ENCODE results near the gene MYH2. TPM values are rescaled to one million over a fixed set of nuclear protein-coding genes. Genes with fewer than 3 reads are reported as not detected.

Gene MYH2
- polyA plus RNA-seq, 3 donors: not detected

DNA sequence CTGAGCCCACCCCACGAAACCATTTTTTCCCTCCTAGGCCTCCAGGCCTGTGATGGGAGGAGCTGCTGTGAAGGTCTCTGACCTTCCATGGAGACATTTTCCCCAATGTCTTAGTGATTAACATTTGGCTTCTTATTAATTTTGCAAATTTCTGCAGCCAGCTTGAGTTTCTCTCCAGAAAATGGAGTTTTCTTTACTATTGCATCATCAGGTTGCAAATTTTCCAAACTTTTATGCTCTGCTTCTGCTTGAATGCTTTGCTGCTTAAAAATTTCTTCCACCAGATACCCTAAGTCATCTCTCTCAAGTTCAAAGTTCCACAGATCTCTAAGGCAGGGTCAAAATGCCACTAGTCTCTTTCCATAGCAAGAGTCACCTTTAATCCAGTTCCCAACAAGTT lies 67.2 kb downstream of the MYH2 start:
- Mint-ChIP-seq H3K4me3 (no peak overlapping the region), H3K9me3 (peaks cover 14 to 38% (median 34%) of the 10 kb centered on the region in 7 donors), H3K27ac (no peak overlapping the region), H3K4me1 (no peaks in the 10 kb centered on the region), H3K27me3 (ENCODE audit: low read depth in 3 of 3) (peaks cover 0 to 2% (median 0%) of the 10 kb centered on the region in 3 donors), H3K36me3 (no peaks in the 10 kb centered on the region)
- Histone ChIP-seq H3K36me3 (replicated peaks in 1 of 2; ENCODE audit: control insufficient read depth in 1 of 2, insufficient read depth in 2 of 2, low read length in 2 of 2) (no peaks in the 10 kb centered on the region), H3K9me3 (replicated peaks in 1 of 2; ENCODE audit: control insufficient read depth in 1 of 2, insufficient read depth in 1 of 2, low read length in 2 of 2) (peaks cover 18 to 21% of the 10 kb centered on the region in 2 donors), H2AFZ (ENCODE audit: insufficient read depth, low read depth, low read length, poor library complexity, severe bottlenecking) (no peak overlapping the region), H3K9ac (ENCODE audit: insufficient read depth, low read length, poor library complexity, severe bottlenecking) (no peak overlapping the region), H3K4me3 (replicated peaks in 1 of 3; ENCODE audit: low read depth in 2 of 3, low read length in 3 of 3) (no peak overlapping the region), H3K4me2 (replicated peaks; ENCODE audit: extremely low read depth, low read length, poor library complexity, severe bottlenecking) (no peak overlapping the region), H3K79me2 (ENCODE audit: insufficient read depth, low read length) (no peaks in the 10 kb centered on the region), H4K20me1 (ENCODE audit: insufficient read depth, low read length) (no peaks in the 10 kb centered on the region), H3K4me1 (ENCODE audit: control insufficient read depth in 1 of 2, insufficient read depth in 2 of 2, low read length in 2 of 2) (no peaks in the 10 kb centered on the region), H3K27me3 (ENCODE audit: control insufficient read depth in 2 of 2, insufficient read depth in 2 of 2, low read length in 2 of 2) (no peaks in the 10 kb centered on the region), H3K27ac (ENCODE audit: low read depth in 1 of 2, low read length in 2 of 2) (no peak overlapping the region)
- TF ChIP-seq, protein P1, sequence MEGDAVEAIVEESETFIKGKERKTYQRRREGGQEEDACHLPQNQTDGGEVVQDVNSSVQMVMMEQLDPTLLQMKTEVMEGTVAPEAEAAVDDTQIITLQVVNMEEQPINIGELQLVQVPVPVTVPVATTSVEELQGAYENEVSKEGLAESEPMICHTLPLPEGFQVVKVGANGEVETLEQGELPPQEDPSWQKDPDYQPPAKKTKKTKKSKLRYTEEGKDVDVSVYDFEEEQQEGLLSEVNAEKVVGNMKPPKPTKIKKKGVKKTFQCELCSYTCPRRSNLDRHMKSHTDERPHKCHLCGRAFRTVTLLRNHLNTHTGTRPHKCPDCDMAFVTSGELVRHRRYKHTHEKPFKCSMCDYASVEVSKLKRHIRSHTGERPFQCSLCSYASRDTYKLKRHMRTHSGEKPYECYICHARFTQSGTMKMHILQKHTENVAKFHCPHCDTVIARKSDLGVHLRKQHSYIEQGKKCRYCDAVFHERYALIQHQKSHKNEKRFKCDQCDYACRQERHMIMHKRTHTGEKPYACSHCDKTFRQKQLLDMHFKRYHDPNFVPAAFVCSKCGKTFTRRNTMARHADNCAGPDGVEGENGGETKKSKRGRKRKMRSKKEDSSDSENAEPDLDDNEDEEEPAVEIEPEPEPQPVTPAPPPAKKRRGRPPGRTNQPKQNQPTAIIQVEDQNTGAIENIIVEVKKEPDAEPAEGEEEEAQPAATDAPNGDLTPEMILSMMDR (IDR thresholded peaks at IDR 0.05): no peak
- WGBS (ENCODE audit: insufficient coverage): no CpG with 5 or more reads among the region's 1 CpG
- DNase-seq: no peak
- intact Hi-C loops (cut with micrococcal nuclease): no loop called here

GRCh38 chr17:10477701-10478100 lies 71.8 kb downstream of the MYH2 start:
- H3K27ac Mint-ChIP-seq: no peak overlapping the region
- Histone ChIP-seq H3K4me3 (replicated peaks in 1 of 3; ENCODE audit: low read depth in 2 of 3, low read length in 3 of 3) (no peak overlapping the region), H3K4me2 (replicated peaks; ENCODE audit: extremely low read depth, low read length, poor library complexity, severe bottlenecking) (no peak overlapping the region), H3K4me1 (ENCODE audit: control insufficient read depth in 1 of 2, insufficient read depth in 2 of 2, low read length in 2 of 2) (no peaks in the 10 kb centered on the region), H2AFZ (ENCODE audit: insufficient read depth, low read depth, low read length, poor library complexity, severe bottlenecking) (no peak overlapping the region), H3K27me3 (ENCODE audit: control insufficient read depth in 2 of 2, insufficient read depth in 2 of 2, low read length in 2 of 2) (no peaks in the 10 kb centered on the region), H3K9ac (ENCODE audit: insufficient read depth, low read length, poor library complexity, severe bottlenecking) (no peak overlapping the region), H3K9me3 (replicated peaks in 1 of 2; ENCODE audit: control insufficient read depth in 1 of 2, insufficient read depth in 1 of 2, low read length in 2 of 2) (peaks cover 11 to 13% of the 10 kb centered on the region in 2 donors), H3K36me3 (replicated peaks in 1 of 2; ENCODE audit: control insufficient read depth in 1 of 2, insufficient read depth in 2 of 2, low read length in 2 of 2) (no peaks in the 10 kb centered on the region), H3K79me2 (ENCODE audit: insufficient read depth, low read length) (no peaks in the 10 kb centered on the region), H4K20me1 (ENCODE audit: insufficient read depth, low read length) (no peaks in the 10 kb centered on the region), H3K27ac (ENCODE audit: low read depth in 1 of 2, low read length in 2 of 2) (no peak overlapping the region)
- H3K4me1 Mint-ChIP-seq: no peaks in the 10 kb centered on the region
- H3K4me3 Mint-ChIP-seq: no peak overlapping the region
- intact Hi-C loops (cut with micrococcal nuclease): no loop called here
- no peaks in the 10 kb centered on the region for H3K36me3 Mint-ChIP-seq
- TF ChIP-seq, protein P1 (IDR thresholded peaks at IDR 0.05): no peak
- H3K27me3 Mint-ChIP-seq (ENCODE audit: low read depth in 3 of 3): peaks cover 0 to 2% (median 0%) of the 10 kb centered on the region in 3 donors
- peaks cover 6 to 16% (median 11%) of the 10 kb centered on the region in 7 donors for H3K9me3 Mint-ChIP-seq
- DNase-seq: no peak
- 58% methylated on average over 1 of the region's 1 CpG for WGBS (ENCODE audit: insufficient coverage)
